GM15510 (cell line): ENCODE results near the gene BTK.

Source experiments
- POLR2A ChIP-seq: IDR thresholded peaks from 3 replicates; pipeline ENCODE4 v1.6.1; 2011; ENCODE audit warnings: borderline replicate concordance; ENCODE audit not compliant: insufficient read length; ENCODE audit errors: extremely low read depth

The BTK gene

DNA sequence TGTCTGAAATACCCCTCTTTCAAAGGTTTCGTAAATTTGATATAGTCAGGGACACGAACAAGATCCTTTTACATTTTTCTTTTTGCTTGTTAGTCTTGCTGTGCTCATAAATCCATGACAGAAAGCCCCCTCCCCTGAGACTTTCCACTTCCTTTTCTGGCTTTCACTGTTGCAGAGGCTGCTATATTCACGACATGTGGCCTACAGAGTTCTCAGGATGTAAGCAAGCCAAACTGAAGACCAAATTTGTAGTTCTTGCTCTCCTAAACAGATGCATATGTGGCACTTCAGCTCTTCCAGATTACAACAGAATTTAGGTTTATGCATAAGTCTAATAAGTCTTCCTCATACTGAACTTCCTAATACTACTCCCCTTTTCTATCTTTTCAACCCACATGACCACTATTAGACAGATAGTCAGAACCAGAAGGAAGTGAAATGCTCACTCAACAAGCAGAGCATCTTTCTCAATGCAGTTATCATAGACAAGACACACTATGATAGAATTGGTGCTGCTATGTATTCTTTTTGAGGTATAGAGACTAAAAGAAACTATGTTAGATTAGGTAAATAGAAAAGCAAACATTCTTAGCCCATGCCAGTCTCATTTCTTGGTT lies 15.0 kb downstream of the BTK start:
- no peak for TF ChIP-seq POLR2A

DNA sequence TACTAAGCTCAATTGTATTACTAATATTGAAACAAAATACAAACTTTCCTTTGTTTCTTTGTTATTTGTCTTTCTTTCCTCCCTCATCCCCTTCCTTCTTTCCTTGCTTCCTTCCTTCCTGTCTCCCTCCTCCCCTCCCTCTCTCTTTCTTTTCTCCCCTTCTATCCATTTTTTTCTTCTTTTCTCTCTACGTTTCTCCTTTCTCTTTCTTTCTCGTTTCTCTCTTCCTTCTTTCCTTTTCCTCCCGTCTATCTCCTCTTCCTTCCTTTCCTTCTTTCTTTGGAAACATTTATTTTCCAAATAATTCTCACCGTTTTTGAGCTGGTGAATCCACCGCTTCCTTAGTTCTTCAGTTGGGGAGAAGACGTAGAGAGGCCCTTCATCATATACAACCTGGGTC lies 16.3 kb downstream of the BTK start:
- no peak for TF ChIP-seq POLR2A

DNA sequence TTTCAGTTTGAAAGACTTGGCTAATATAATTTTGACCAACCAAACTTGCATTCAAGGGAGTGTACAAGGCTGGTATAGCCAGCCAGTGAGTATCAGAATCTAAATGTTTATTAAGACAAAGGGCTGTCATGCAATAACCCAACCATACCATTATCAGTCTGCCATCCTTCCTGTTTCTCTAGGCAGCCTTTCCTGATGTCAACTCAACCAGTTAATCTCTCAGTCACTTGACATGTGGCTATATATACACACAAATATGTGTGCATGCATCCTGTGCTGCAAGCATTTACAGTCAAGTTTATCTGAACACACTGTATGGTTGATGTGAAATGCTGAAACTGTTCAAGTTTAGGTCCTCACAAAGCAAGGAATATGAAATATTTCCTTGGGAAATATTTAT lies 17.2 kb downstream of the BTK start:
- no peak for TF ChIP-seq POLR2A

DNA sequence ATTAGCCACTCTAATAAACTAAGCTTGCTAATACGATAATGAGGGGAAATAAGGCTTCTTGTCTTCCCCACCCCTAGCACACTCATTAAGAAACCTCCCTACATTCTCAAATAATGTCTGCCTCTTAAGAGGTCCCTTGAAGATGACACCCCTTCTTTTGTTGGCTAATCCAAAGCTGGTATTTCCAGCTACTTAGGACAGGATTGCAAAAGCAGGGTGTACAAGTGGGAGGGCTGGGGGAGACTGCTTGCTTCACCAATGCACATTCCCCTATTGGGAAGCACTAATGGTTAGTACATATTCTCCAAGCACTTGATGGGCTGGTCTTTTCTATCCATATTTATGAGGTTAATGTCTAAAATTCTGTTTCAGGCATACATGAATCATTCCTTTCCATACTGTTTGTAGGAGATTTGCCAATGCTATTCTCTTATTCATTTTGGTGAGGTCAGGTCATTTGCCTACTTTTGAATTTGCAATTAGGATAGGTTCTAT lies 20.6 kb downstream of the BTK start:
- TF ChIP-seq POLR2A: no peak

DNA sequence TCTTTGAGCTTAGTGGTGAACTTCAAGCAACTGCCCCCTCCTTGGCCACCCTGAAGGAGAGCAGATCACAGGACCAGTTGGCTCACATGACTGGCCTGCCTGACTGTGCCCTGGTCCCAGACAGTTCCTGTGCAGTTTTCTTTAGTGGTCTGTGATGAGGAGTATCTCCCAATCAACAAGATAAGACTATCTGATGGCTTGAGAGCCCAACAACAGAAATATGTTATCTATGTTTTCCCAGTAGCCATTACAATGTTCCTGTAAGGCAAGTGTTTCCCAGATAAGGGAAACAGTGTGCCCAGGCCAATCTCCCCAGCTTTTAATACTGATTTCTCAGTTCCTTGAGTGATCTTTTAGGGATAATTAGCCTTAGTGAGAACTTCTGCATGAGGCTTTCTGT lies 23.2 kb downstream of the BTK start:
- no peak for TF ChIP-seq POLR2A

DNA sequence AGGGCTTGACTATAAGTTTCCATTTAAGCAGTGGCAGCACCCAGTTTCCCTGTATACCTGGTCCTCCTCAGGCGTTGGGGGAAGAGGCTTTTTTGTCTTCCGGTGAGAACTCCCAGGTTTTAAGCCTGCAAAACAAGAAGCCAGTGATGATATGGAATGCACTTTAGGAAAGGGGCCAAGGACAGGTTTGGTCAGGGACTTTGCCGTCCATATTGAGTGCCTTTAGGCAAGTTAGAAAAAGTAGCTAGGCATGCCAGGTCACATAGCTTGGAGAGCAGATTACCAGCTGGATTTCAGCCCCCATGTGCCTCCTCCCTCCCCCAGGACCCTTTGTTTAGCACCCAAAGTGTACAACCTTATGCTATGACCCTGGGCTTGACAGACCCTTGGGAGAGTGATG lies 23.9 kb downstream of the BTK start:
- TF ChIP-seq POLR2A: no peak

DNA sequence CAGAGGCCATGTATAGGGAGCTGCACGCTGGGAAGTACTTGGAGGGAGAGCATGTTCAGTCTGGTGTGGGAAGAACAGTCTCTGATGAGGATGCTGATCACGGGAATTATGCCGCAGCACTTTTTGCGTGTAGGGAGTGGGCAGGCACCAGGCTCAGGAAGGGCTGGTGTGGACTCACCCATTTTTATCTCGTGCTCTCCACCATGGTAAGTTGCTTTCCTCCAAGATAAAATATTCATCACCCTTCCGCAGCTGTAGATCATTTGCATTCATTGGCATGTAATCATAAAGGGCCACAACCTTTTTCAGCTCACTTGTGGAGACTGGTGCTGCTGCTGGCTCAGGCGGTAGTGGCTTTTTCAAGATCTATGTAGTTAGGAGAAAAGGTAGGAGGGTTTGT lies 25.6 kb downstream of the BTK start:
- TF ChIP-seq POLR2A: no peak

DNA sequence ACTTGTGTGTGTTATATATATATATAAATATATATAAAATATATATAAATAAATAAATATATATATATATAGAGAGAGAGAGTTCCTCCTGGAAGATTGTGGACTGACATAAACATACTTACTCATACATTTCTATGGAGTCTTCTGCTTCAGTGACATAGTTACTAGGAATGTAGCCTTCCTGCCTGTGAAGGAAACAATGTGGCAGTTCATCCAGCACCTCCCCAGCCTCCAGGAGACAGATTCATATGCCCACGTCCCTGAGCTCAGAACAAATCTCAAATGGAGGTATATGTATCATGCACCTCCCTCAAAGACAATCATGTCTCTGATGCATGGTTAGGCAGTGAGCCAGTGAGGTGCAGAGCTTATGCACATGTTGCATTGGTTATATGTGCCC lies 26.0 kb downstream of the BTK start:
- TF ChIP-seq POLR2A: no peak

DNA sequence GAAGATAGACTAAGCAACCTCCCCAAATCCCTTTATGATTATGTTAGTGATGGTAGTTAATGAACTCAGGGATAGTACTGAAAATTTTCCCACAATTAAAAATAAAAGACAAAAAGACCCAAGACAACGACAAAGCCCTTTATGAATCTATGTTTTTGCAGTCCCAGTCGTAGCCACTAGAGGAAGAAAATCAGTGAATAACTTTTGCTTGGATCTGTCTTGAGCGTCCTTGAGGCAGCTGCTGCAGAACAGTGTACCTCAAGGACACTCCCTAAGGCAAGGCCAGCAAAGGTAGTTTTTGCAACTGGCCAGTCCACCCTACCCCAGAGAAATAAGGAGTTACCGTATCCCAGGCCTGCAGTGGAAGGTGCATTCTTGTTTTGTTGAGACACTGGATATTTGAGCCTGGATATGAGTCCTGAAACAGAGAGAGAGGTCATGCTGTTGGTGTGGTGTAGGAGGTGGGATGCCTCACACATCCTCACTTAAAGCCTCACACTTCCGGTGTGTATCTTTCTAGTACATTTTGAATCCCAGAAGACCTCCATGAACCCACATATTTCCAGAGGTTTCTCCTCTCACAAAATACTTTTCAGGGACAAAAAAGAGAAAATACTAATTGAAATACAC lies 28.7 kb downstream of the BTK start:
- TF ChIP-seq POLR2A: no peak

DNA sequence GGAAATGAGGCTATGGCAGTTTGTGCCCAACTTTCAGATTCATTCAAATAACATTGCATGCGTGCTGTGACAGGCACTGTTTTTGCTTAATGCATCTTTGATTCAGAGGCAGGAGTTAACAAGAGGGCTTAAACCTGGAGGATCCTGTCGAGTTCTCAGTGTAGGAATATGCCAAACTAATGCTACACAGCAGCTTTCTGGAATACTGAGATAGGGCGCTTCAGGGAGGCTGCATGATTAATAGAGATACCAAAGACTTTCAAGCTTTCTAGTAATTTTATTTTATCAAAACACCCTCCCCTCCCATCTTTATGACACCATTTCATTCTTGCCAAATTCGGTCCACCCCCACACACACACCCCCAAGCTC lies 36.8 kb downstream of the BTK start:
- no peak for TF ChIP-seq POLR2A

DNA sequence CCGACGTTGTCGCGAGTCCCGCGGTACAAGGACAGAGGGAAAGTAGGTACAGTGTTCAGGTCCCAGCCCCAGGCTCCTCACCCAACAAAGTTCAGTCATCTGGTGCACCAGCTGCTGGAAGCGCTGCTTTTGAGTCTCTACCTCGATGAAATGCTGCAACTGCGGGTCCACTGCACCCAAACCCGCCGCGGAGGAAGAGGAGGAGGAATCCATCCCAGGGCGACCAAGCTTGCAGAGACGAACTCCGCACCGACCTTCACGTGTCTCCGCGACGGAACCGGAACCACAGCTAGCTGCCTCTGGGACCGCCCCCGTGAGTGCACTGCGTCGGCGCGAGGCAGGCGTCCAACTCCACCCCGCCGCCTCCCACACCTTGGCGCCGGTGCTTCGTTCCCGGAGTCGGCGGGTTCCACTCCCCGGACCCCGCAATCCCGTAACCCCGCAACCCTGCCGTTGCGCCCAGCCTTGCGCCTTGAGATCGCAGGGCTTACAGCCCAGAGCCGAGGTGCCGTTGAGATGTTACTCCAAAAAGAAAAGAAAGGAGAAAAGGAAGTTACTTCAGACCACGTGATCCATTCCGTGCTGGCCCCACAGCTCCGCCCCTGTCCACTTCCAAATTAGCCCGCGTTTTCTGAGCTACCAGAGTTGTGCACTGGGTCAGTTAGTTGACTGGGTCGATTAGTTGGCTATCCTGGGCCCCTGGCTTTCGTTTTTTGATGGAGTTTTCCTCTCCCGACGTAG lies 37.4 kb downstream of the BTK start, which contains the start of gene TIMM8A:
TIMM8A (minus strand) TSS at position 291 of the 741 bp plus-strand sequence; CDS start at position 213, 78 bp downstream.
- peak; percentile 70 for TF ChIP-seq POLR2A

DNA sequence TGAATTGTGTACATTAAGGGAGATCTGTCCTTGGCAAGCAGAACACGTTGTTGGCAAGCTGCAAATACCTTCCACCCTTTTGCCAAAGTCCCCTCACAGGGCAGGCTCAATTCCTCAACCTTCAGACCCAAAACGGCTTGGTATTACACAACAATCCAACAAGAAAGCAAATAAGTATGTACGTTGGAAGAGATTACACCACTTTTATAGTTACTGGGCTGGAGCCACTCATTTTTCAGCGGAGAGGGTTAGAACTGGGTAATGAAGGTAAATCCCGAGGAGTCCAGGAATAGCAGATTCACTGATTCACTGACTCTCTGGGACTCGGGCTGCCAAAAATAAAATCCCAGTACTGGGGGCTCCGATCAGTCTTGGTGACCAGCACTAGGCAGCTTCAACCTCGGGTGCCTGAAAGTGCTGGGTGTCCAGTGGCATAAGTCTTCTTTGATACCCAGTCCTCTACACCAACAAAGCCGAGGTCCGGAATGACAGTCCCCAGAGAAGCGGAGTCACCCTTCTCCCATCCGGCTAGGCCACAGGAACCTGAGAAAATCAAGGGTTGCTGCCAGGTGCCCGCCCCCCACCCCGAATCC lies 38.0 kb downstream of the BTK start:
- no peak for TF ChIP-seq POLR2A

DNA sequence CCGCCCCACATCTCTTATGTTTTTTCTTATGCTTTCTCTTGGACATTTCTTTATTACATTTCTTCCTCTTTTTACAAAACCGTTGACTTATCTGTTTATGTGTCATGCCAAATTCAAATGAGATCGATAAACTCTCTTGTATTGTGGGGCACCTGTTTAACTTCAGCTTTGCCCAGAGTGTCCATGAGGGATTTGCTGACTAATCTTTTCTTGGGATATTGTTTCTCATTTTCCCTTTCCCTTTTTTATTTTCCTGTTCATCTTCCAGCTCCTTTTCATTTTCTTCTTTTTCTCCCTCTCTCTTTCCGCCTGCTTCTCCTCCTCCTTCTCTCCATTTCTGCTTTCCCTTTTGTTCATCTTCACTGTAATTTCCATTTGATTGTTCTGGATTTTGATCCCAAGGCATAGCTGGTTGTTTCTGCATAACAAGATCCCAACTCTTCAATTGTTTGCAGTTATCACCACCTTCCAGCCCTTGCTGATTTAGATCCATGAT lies 48.2 kb downstream of the BTK start:
- TF ChIP-seq POLR2A: no peak

DNA sequence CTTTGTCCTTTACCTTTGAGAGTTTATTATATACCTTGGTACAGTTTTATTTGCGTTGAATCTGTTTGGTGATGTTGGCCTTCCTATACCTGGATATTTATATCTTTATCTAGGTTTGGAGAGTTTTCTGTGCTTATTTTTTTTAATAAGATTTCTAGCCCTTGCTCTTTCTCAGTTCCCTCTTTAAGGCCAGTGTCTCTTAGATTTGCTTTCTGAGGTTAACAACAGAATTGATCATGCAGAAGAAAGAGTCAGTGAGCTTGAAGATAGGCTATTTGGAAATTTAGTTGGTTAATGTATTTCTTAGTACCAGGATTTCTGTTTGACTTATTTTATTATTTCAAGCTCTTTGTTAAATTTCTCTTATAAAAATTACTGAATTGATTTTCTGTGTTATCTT lies 82.2 kb downstream of the BTK start:
- no peak for TF ChIP-seq POLR2A
